ENCODE measurements around the gene MIPOL1. TPM values are rescaled to one million over a fixed set of nuclear protein-coding genes. Genes with fewer than 3 reads are reported as not detected.

The MIPOL1 gene
- total and polyA plus RNA-seq, 12 donors, result 1.1 to 9.2 (median 5.4) TPM

DNA sequence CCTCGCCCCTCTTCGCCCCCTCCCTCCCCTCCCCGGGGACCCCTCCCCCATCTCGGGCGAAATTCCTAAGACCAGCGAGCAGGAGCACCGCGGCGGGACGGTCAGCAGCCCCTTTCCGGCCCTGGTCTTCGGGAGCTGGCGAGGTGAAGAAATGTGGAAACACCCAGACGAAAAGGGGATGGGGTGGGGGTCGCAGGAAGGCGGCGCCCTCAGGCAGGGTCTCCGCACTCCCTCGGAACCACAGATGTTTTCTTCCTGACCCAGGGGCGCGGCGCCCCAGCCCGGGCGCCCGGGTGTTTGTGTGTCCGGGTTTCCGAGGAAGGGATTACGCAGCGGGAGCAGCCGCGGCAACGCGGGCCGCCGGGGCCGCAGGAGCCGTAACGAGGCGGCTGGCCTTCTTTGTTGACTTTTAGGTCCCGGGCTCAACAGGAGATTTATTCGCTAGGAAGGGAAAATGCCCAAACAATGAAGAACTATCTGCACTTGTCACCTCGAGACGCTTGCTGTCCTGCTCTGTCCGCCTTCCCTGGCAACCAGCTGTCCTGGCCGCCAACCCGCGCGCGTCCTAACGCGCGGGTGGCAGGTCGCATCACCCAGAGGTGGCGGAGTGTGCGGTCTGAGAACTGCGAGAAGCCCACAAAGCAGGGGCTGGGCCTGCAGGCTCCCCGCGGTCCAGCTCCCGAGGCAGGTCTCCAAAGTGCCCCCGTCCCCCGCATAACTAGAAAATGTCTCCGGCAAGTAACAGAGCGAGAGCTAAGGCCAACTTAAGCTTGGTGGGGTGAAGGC, 390.3 kb downstream of the MIPOL1 start:
- no peak overlapping the region for H3K27ac ChIP-seq
- no peaks in the 10 kb centered on the region for H3K9me3 ChIP-seq
- intact Hi-C loops (cut with DNase I), result no loop called here
- no peaks in the 10 kb centered on the region for H3K36me3 ChIP-seq
- TF ChIP-seq, protein P1, sequence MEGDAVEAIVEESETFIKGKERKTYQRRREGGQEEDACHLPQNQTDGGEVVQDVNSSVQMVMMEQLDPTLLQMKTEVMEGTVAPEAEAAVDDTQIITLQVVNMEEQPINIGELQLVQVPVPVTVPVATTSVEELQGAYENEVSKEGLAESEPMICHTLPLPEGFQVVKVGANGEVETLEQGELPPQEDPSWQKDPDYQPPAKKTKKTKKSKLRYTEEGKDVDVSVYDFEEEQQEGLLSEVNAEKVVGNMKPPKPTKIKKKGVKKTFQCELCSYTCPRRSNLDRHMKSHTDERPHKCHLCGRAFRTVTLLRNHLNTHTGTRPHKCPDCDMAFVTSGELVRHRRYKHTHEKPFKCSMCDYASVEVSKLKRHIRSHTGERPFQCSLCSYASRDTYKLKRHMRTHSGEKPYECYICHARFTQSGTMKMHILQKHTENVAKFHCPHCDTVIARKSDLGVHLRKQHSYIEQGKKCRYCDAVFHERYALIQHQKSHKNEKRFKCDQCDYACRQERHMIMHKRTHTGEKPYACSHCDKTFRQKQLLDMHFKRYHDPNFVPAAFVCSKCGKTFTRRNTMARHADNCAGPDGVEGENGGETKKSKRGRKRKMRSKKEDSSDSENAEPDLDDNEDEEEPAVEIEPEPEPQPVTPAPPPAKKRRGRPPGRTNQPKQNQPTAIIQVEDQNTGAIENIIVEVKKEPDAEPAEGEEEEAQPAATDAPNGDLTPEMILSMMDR (IDR thresholded peaks at IDR 0.05), result no peak
- H3K4me1 ChIP-seq, result peaks cover 0 to 43% (median 15%) of the 10 kb centered on the region in 9 donors
- H3K4me3 ChIP-seq, result peak overlapping the region in 2 of 10 donors; percentile 9
- DNase-seq (no peak), ATAC-seq (no peak)
- H3K27me3 ChIP-seq, result peaks cover 35 to 99% (median 99%) of the 10 kb centered on the region in 7 donors
- 2 to 3% methylated on average over 63 of the region's 63 CpGs for WGBS, 2 donors

DNA sequence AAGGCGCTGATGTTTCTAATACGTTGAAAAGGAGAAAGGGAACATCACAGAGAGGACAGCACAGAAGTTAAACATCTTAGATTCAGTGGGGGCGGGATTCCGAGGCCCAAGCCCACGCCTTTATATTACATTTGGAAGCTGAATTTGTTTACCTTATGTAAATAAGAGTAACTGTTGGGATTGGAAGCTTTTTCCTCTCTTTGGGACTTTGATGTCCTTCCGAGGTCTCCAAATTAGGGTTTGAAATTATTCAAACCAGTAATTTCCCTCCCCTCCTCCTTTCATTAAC, 390.9 kb downstream of the MIPOL1 start:
- DNase-seq (no peak), ATAC-seq (no peak)
- intact Hi-C loops (cut with DNase I), result no loop called here
- TF ChIP-seq, protein P1 (IDR thresholded peaks at IDR 0.05), result no peak
- no peaks in the 10 kb centered on the region for H3K9me3 ChIP-seq
- H3K27ac ChIP-seq, result no peak overlapping the region
- H3K4me1 ChIP-seq, result peaks cover 0 to 40% (median 15%) of the 10 kb centered on the region in 9 donors
- WGBS, 2 donors, result 12 to 14% methylated on average over 6 of the region's 6 CpGs
- no peaks in the 10 kb centered on the region for H3K36me3 ChIP-seq
- H3K27me3 ChIP-seq, result peaks cover 36 to 100% (median 100%) of the 10 kb centered on the region in 7 donors
- H3K4me3 ChIP-seq, result no peak overlapping the region

DNA sequence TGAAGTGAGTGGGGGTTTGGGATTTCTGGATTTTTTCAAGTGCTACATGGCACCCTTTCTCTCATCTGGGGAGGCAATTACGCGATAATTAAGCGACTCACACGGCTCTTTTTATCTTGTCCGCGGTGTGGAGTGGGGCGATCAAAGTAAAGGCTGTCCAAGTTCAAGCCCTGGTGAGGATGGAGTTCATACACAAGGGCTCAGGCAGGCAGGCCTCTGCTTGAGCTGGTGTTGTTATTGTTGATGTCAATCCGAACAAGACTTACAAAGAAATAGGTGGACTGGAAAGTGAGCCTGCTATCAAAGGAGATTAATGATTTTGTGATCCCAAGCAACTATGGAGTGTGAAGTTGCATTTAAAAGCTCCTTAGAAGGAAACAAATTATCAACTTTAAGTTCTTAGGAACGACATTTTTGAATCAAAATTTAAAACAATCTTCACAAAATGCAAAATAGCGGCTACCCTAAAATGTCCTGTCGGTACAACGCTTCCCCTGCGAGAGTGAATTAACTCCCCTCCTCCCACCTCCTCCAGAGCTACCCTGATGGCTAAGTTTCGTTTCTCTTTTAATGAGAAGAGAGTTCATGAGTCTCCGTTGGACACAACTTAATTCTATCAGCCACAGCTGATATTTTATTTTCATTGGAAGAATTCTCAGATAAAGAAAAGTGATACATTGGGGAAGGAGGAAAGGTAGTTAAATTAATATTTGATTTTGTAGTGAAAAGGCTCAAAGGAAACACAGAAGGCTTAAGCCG, 391.4 kb downstream of the MIPOL1 start:
- Histone ChIP-seq H3K27me3 (peaks cover 36 to 100% (median 100%) of the 10 kb centered on the region in 7 donors), H3K36me3 (no peaks in the 10 kb centered on the region), H3K4me1 (peaks cover 0 to 38% (median 17%) of the 10 kb centered on the region in 9 donors), H3K27ac (no peak overlapping the region), H3K4me3 (no peak overlapping the region), H3K9me3 (no peaks in the 10 kb centered on the region)
- ATAC-seq (no peak), DNase-seq (no peak)
- TF ChIP-seq, protein P1 (IDR thresholded peaks at IDR 0.05), result no peak
- intact Hi-C loops (cut with DNase I), result no loop called here
- 5 to 11% methylated on average over 16 of the region's 16 CpGs for WGBS, 2 donors

DNA sequence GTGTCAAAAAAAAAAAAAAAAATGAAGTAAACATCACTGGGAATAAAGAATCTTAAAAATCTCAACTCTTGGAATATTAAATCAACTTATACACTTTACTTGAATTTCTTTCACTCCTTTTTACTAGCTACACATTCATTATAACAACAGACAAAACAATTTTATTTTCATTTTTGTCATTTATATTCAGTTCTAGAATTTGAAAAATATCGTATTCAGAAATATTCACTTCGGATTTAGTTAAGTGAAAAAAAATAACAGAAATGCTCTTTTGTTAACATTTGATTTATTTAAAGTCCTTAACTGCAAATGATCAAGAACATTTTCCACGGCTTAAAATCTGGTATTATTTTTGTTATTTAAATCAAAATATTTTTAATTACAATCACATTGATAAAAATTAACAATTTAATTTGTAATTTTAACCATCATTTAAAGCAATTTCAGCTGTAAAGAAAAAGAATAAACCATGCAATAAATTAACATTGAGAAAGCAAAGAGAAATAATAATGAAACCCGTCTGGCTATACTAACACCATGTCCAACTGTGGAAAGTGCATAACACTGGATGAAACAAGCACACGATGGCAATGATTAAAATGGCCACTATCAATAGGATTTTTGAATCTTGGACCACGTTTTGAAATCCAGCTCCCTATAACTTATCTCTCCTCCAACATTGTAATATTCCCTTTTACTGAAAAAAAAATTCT, 392.1 kb downstream of the MIPOL1 start:
- Histone ChIP-seq H3K4me1 (peaks cover 0 to 35% (median 17%) of the 10 kb centered on the region in 9 donors), H3K9me3 (no peaks in the 10 kb centered on the region), H3K36me3 (no peaks in the 10 kb centered on the region), H3K27ac (no peak overlapping the region), H3K27me3 (peaks cover 28 to 100% (median 100%) of the 10 kb centered on the region in 7 donors), H3K4me3 (no peak overlapping the region)
- TF ChIP-seq, protein P1 (IDR thresholded peaks at IDR 0.05), result no peak
- DNase-seq (no peak), ATAC-seq (no peak)
- intact Hi-C loops (cut with DNase I), result loop anchor here in 2 of 10 donors (5.0 to 10.0 kb wide), 2 partner anchors 335 to 343 kb away; no protein-coding TSS in a partner anchor
- WGBS, 2 donors, result 13 to 15% methylated on average over 6 of the region's 6 CpGs
